NCI-H2227 (cell line): ENCODE results near the gene CSNK1G2.
A peak's percentile ranks its signal among the peaks of the same experiment; 100 is the strongest.

Source experiments
- DNase-seq: peaks from one replicate; lab custom pipeline; 2025; ENCODE audit not compliant: unreplicated experiment; lab: John Stamatoyannopoulos, UW

The CSNK1G2 gene

DNA sequence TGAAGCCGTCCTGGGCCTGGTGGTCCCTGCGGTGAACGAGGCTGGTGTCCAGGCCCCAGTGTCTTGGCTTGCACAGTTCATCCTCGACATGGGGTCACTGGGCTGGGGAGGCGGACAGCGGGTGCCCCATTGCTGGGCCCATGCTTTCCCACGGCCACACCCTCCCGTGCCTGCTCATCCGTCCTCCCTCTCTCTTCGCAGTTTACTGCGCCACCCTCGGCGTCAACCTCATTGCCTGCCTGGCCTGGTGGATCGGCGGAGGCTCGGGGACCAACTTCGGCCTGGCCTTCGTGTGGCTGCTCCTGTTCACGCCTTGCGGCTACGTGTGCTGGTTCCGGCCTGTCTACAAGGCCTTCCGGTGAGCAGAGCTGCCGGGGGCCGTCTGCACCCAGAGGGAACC lies 23.0 kb upstream of the CSNK1G2 start:
- no peak for DNase-seq

DNA sequence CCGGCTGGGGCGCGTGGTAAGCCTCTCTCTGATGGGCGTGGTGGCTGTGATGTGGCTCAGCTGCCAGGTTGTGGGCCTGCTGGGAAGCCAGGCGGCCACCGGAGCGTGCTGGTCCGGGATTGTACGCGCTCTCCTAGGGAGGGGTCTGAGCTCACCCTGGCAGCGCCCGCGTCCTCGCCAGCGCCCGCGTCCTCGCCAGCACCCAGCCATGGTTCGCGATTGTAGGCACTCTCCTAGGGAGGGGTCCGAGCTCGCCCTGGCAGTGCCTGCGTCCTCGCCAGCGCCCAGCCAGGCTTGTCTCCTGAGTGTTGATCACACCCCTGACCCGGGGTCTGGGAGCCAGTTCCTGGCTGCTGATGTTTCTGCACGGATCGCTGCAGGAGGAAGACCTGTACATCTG lies 22.0 kb upstream of the CSNK1G2 start:
- DNase-seq: no peak

DNA sequence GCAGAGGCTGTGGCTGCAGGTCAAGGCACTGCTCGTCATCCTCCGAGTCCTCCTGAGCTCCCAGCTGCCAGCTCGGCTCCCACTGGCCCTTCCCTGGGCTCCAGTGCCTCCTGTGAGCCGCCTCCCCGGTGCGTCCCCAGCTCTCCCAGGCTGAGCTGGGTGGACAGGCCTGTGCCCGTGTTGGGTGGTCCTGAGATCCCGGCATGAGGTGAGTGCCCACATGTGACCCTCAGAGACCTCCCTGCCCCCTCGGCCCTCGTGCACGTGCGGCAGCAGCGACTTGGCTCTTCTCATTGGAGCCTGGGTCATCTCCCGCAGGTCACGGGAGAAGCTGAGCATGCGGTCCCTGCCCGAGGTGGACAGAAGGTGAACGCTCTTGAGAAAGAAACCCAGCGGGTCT lies 20.3 kb upstream of the CSNK1G2 start:
- DNase-seq: no peak

DNA sequence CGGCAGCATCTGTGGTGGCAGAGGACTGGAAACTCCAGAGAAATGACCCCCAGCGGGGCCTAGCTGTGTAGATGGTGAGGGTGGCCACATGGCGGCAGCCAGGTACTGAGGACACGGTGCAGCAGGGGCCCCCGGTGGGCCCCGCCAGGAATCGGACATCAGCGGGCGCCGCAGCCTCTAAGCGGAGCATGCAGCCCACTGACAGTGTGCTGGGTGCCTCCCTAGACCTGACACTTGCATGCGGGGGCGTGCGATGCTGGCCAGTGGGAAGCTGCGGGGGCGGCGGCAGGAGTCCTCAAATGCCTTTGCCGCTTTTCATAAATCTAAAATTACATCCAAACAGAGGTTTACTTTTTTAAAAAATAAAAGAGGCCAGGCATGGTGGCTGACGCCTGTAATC lies 19.6 kb upstream of the CSNK1G2 start:
- no peak for DNase-seq

DNA sequence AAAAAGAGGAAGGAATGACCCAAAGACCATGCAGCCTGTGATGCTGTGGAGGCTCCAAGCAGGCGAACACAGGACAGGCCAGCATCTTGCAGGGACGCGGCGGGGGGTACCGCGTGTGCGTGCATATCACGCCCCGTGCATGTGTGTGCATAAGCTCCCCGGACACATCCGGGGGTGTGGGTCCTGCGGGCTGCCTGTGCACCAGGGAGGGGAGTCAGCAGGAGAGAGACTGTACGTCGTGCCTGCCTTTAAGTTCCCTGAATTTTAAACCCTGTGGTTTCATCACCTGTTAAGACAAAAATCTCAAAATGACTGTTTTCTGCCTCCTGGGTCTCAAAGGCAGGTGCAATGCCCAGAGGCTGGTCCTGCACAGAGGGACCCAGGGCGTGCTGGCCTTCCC lies 19.1 kb upstream of the CSNK1G2 start:
- DNase-seq: no peak

DNA sequence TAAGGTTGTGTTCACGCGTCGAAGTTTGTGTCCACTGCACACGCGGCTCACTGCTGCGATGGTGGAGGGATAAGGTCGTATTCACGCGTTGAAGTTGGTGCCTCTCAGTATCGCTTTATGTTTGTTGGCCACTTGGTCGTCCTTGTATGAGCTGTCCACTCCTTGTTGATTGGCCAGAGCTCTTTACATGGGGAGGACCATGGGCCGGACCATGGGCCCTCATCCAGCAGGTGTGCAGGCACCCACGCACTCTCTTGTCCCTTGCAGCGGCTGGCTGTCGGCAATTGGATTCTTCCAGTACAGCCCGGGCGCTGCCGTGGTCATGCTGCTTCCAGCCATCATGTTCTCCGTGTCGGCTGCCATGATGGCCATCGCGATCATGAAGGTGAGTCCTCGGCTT lies 18.2 kb upstream of the CSNK1G2 start:
- DNase-seq: no peak

DNA sequence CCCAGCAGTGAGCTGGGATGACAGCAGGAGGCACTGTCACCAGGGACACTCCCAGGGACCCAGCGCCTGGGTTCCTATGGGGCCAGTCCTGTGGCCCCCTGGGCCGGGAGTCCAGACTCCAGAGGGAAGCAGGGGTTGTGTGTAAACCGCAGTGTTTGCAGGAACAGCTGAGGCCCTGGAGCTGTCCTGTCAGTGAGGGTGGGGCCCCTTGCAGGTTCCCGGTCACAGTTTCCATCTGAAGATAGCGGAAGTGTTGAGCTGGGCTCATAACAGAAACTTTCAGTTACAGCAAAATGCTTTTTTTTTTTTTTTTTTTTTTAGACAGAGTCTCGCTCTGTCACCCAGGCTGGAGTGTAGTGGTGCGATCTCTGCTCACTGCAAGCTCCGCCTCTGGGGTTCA lies 17.7 kb upstream of the CSNK1G2 start:
- no peak for DNase-seq

DNA sequence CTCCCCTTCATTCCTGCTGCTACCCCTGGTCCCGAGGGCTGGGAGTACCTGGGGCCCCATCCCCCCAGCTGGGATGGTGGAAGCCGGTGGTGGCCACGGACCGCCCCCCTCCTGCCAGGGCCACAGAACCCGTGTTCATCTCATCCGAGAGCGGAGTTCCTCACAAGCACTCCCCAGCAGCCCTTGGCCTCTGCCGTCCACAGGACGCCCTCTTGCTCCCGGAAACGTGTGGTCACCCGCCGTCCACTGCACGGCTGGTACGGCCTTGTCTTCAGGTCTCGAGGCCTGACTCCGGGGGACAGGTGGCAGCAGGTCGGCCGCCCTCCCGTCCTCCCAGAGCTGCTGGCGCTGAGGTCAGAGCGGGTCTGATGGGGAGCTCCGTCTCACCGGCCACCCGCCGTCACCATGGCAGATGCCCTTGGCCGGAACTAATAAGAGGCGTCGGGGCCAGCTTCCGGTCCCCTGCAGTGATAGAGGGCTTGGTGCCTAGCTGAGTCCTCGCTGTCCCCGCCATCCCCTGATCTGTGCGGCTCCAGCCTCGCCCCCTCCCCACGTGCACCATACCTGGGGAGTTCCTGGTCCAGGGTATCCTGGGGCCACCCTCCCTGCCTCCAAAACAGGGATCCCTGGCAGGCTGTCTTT lies 16.5 kb upstream of the CSNK1G2 start:
- DNase-seq: no peak

DNA sequence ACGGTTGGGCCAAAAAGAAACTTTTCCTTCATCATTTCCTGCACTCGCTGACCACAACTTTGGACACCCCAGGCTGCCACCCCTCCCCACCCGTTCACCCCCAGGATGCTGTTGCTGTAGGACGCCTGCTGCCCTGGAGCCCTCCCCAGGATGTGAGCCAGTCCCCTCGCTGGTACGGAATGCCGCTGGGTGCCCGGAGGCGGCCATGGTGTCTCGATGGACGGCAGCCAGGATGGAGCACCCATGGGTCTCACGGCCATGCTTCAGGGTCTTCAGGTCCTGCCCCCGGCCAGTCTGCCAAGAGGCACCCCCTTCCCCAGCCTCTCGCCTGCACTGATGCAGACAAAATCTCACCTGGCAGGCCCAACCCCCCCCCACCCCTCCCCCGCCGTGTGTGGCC lies 15.4 kb upstream of the CSNK1G2 start:
- DNase-seq: no peak

DNA sequence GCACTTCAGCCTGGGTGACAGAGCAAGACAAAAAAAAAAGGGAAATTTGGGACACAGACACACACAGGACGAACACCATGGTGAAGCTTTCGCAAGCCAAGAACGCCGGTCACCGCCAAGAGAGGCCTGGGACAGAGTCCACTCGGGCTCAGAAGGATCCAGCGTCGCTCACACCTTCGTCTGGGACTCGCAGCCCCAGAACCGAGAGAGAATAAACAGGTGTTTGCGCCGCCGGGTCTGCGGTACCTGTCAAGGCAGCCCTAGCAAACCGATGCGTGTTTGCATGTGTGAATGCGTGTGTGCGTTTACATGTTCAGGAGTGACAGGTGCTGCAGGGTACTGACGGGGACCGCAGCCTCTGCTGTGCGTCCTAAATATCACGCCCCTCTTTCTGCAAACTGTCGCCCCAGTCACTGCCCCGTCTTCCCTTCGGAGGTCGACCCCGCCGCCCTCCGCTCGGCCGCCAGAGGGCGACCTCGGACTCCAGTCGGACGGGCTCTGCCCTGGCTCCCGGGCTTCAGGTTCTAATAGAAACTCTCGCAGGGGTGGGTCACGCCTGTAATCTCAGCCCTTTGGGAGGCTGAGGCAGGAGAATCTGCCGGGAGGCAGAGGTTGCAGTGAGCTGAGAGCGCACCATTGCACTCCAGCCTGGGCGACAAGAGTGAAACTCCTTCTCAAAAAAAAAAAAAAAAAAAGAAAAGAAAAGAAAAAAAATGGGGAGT lies 11.8 kb upstream of the CSNK1G2 start:
- peak; percentile 77 for DNase-seq

DNA sequence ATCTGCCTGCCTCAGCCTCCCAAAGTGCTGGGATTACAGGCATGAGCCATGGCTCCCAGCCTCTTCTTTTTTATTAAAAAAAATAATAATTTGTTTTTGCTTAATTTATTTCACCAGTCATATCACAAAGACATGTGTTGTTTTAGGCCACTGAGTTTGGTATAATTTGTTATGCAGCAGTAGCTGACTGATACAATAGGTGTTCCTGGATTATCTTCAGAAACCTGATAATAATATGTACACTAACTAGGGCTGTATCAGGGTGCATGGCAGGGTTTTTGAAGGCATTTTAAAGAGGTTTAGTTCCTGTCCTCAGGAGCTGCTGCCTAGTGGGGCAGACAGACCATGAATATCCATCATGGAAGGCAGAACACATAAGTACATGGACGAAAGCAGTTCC lies 9.5 kb upstream of the CSNK1G2 start:
- DNase-seq: no peak

DNA sequence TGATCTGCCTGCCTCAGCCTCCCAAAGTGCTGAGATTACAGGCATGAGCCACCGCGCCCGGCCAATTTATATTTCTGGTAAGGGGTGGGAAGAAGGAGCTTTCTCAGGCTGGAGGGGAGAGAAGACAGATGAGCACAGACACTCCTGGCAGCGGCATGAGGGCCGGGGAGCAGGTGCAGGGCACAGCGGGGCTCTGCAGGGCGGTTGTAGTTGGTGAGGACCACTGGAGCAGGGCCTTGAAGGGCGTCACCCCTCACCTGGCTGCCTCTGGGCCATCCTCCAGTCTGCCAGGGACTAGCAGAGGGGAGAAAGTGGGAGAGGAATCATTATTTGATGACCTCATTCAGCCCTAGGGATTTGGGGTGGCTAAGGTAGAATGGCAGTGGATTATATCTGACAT lies 8.6 kb upstream of the CSNK1G2 start:
- no peak for DNase-seq

DNA sequence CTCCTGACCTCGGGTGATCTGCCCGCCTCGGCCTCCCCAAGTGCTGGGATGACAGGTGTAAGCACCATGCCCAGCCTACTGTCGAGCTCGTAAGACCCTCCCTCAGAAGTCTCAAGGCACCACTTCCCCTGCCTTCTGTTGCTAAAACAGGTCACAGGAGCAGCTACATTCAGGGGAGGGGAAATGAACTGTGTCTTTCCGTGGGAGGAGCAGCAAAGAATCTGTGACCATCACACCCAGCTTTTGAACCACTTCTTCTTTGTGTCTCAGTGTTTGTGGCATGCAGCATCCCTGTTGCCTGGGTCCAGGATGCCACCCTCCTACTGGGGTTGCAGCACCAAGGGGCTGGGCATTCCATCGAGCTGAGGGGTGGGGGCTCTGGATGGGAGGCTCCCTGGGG lies 7.7 kb upstream of the CSNK1G2 start:
- DNase-seq: no peak

DNA sequence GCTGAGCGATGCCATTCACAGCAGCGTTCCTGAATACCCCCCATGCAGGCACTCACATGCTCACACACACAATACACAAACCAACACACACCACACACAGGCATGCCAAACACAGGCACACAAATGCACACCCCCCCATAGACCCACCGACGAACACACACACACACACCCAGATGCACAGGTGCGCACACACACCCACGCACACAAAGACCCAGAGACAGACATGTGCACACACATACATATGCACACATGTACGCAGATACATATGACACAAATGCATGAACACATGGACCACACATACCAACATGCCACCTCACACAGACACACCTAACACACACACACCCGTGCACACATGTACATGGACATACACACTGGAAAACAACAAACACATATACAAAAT lies 7.0 kb upstream of the CSNK1G2 start:
- no peak for DNase-seq

DNA sequence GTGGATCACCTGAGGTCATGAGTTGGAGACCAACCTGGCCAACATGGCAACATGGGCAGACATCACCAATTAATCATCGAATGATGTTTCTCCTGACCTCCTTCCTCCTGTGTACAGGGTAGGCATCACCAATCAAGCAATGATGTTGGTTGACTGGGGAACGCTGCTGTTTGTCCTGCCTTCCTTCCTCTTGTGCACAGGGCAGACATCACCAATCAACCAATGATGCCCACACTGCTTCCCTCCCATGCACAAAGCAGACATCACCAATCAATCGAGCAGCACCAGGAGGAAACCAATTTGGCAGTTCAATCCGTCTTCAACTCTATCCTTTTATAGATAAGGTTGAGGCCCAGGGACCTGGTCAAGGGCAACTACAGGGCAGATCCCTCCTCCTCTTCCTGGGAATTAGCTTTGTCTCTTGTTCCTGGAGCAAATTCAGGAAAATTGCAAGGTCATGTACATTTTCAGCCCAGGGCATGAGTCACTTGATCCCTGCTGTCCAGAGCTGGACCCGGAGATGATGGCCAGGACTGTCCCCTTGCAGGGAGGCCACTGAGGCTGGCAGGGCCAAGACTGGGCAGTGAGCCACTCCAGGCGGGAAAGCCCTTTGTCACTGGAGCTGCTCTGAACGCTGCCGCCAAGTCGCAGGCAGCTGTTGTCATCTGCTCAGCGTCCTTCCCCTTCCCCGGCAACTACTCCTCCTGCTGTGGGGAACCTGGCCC lies 5.3 kb upstream of the CSNK1G2 start:
- DNase-seq: no peak

DNA sequence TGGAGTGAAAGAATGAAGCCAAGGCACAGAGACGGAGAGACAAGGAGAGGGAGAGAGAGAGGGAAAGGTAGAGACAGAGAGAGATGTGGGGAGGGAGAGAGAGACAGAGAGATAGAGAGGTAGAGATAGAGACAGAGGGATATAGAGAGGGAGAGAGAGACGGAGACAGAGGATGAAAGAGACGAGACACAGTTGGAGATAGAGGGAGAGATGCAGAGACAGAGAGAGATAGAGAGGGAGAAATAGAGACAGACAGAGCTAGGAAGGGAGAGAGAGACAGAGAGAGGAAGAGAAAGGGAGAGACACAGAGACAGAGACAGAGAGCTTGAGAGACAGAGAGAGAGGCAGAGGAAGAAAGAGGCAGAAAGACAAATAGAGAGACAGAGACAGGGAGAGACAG lies 4.5 kb upstream of the CSNK1G2 start:
- no peak for DNase-seq

DNA sequence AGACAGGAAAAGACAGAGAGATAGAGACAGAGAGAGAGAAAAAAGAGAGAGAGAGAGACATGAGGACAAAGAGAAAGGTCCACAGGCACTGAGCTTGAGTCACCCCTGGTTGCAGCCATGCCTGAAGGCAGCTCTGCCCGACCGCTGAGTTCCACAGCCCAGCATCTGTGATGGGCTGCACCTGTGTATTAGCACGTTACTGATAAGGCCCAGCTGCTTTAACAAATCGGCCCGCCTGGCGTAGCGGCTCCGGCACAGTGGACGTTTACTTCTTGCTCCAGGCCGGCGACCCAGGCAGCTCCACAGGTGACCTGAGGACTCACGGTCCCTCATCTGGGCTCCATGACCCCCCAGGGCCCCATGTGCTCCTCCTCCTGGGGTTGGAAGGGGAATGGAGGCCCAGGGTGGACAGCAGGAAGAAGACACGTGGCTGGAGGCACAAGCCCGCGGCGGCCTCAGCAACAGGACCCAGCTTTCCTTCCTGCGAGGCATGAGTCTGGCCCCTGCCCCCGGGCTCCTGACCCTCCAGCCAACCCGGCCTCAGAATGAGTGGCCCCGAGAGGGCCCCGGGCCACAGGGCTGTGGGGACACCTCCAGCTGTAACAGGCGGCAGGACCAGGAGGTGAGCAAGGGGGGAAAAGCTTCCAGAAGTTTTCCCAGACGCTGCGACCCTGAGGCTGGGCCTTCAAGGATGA lies 3.9 kb upstream of the CSNK1G2 start:
- DNase-seq: no peak

DNA sequence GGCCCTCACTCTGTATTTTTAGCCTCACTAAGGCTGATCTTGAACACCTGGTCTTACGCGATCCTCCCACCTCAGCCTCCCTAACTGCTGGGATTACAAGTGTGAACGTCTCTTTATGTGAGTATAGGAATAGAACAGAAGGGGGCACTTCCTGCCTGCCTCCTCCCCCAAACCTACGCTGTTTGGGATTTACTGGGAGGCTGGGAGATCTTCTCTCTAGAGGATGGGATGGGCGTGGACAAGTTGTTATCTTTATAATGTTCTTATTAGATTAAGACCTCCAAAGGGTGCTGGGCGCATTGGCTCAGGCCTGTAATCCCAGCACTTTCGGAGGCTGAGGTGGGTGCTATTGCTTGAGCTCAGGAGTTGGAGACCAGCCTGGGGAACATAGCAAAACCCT lies 2.9 kb upstream of the CSNK1G2 start:
- no peak for DNase-seq

DNA sequence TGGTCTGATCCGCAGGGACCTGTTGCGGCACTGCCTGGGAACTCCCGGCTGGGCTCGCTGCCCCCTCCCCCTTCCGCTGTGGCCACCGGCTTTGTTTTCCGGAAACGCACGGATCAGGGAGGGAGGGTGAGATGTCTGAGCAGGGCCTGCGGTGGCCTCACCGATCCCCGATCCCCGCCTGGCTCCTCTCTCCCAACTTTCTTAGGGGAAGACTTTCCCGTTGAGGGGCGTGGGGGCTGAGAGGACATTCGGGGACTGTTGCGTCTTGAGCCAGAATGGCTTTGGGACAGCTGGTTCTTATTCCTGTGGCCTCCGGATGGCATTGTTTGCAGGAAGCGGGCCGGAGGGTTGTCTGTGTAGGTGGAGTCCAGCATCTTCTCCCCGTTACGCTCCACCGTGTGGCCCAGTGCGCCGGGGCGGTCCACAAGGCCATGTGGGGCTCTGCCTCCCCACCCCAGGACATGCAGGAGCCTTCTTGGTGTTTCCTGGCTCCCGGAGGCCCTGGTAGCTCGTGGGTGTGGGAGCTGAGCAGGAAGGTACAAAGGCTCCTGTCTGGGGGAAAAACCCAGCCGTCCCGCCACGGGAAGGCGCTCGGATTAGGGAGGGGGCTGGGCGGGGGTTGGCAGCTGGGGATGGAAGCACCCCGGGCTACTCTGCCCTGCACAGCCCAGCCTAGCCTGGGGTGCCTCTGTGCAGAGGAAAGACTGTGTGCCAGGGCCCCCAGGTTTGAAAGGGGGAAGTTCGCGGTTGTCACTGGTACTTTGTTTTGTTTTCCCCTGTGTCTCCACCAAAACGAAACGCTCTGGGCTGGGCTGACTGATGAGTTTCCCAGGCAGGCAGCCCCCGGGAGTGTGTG lies 1.3 kb downstream of the CSNK1G2 start:
- DNase-seq: peak; percentile 68

DNA sequence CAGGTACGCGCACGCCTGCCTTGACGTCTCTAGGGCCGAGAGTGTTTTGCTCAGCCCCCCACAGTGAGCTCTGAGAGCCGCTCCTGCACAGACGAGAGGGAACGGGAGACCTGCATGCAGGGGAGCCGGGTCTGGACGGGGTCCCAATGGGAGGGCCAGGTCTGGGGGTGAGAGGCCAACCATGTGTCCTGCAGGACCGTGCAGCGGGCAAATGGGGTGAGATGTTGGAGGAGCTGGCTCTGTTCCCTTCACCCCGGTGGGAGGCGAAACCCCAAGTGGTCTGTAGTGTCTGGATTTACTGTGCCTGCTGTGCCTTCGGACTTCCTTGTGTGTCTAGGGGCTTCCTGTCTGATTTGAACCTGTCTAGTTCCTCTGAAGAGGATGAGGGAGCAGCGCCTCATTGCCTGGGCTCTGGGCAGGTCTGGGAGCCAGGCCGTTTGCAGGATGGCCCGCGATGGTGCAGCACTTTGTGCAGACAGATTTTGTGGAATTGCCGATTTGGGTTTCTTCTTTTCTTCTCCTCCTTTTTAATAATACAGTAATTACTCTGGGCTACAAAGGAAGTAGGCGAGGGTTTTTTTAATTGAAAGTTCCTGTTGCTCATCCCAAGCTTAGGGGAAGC lies 2.1 kb downstream of the CSNK1G2 start:
- peak; percentile 13 for DNase-seq
